ENCODE measurements around the gene LRRC15. TPM values are rescaled to one million over a fixed set of nuclear protein-coding genes. Genes with fewer than 3 reads are reported as not detected.
A peak's percentile ranks its signal among the peaks of the same experiment; 100 is the strongest.

LRRC15 gene
- total RNA-seq, 3 donors from 2014 or later: 0.22 to 1.8 (median 0.29) TPM

DNA sequence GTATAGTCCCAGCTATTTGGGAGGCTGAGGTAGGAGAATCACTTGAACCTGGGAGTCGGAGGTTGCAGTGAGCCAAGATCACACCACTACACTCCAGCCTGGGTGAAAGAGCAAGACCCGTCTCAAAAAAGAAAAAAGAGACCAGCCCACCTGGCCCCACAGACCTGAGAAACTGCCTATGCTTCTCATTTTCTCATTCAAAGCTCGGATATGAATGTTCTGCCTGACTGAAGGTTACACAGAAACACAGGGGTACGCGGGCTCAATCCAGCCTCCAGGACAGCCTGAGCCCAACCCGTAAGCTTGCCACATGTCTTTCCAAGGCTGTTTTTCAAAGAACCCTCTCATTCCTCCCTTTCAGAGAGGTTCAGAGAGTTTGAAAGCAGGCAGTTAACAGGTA lies 9.7 kb upstream of the LRRC15 start:
- peak in 1 of 3 donors; percentile 7 for DNase-seq
- ATAC-seq: peak; percentile 9
- intact Hi-C loops (cut with DNase I, micrococcal nuclease): no loop called here
- no peaks in the 10 kb centered on the region for H3K9me3 ChIP-seq
- H3K4me3 ChIP-seq: no peak overlapping the region
- TF ChIP-seq, protein P1, sequence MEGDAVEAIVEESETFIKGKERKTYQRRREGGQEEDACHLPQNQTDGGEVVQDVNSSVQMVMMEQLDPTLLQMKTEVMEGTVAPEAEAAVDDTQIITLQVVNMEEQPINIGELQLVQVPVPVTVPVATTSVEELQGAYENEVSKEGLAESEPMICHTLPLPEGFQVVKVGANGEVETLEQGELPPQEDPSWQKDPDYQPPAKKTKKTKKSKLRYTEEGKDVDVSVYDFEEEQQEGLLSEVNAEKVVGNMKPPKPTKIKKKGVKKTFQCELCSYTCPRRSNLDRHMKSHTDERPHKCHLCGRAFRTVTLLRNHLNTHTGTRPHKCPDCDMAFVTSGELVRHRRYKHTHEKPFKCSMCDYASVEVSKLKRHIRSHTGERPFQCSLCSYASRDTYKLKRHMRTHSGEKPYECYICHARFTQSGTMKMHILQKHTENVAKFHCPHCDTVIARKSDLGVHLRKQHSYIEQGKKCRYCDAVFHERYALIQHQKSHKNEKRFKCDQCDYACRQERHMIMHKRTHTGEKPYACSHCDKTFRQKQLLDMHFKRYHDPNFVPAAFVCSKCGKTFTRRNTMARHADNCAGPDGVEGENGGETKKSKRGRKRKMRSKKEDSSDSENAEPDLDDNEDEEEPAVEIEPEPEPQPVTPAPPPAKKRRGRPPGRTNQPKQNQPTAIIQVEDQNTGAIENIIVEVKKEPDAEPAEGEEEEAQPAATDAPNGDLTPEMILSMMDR (IDR thresholded peaks at IDR 0.05): no peak
- H3K36me3 ChIP-seq (ENCODE audit: low read depth): no peaks in the 10 kb centered on the region
- H3K4me1 ChIP-seq (ENCODE audit: low read depth): no peaks in the 10 kb centered on the region

DNA sequence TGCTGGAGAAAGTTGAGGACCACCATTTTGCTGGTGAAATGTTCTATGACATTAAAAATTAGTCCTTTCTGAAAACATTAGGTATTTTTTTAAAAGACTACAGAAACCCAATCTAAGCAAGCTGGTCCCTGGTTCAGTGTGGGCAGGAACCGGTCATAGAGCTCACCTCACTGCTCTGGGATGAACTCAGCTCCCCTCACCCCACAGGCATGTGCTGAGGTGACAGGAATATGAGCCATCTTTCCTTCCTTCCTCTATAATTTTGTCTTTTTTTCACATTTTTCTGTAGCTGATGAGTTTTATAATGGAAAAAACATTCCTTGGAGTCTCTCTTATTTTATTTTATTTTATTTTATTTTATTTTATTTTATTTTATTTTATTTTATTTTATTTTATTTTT lies 8.2 kb upstream of the LRRC15 start:
- H3K4me1 ChIP-seq (ENCODE audit: low read depth): no peaks in the 10 kb centered on the region
- no peaks in the 10 kb centered on the region for H3K36me3 ChIP-seq (ENCODE audit: low read depth)
- TF ChIP-seq, protein P1 (IDR thresholded peaks at IDR 0.05): no peak
- no peaks in the 10 kb centered on the region for H3K9me3 ChIP-seq
- DNase-seq (no peak), ATAC-seq (no peak)
- intact Hi-C loops (cut with DNase I, micrococcal nuclease): no loop called here
- H3K4me3 ChIP-seq: no peak overlapping the region

DNA sequence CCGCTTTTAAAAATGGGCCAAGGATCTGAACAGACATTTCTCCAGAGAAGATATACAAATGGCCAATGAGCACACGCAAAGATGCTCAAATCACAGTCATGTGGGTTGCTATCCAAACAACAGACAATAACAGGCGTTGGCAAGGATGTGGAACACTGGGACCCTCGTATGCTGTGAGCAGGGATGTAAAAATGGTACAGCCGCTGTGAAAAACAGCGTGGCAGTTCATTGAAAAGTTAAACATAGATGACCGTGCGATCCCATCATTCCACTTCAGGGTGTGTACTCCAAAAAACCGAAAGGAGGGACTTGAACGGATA lies 6.7 kb upstream of the LRRC15 start:
- Histone ChIP-seq H3K4me1 (ENCODE audit: low read depth) (no peaks in the 10 kb centered on the region), H3K9me3 (no peaks in the 10 kb centered on the region), H3K4me3 (no peak overlapping the region), H3K36me3 (ENCODE audit: low read depth) (no peaks in the 10 kb centered on the region)
- intact Hi-C loops (cut with DNase I, micrococcal nuclease): no loop called here
- no peak for DNase-seq
- ATAC-seq: no peak
- TF ChIP-seq, protein P1 (IDR thresholded peaks at IDR 0.05): no peak

DNA sequence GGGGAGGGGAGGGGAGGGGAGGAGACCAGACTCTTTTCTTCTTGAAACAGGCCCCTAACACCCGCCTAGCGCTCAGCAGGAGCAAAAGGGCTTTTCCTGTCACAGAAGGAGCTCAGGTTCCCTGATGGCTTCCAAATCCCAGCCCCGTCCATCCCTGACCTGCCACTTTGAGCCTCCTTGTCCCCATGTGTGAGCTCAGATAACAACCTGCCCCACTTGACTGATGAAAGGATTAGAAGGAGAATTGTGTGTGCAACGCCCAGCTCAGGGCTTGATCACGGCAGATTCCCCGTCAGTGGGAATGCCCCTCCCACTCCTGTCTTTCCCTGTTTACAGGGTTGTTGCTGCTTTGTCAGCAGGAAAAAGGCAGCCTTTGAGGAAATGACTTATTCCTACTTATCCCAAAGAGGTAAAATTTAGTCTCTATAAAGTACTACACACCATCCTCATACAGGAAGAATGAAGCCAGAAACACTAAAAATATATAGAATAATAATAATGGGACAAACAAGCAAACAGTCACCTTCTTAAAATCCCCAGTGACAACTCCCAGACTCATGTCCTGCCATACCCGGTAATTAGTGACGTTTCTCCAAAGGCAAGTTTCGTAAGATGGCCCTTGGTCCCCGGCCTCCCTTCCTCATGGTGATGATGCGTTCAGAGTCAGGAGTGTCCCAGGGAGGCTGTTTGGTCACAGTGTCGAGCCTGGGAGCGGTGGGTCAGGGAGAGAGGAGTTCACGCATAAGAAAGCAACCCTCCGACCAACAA lies 6.1 kb upstream of the LRRC15 start:
- intact Hi-C loops (cut with DNase I, micrococcal nuclease): no loop called here
- TF ChIP-seq, protein P1 (IDR thresholded peaks at IDR 0.05): no peak
- Histone ChIP-seq H3K36me3 (ENCODE audit: low read depth) (no peaks in the 10 kb centered on the region), H3K4me3 (no peak overlapping the region), H3K9me3 (no peaks in the 10 kb centered on the region), H3K4me1 (ENCODE audit: low read depth) (no peaks in the 10 kb centered on the region)
- ATAC-seq (no peak), DNase-seq (no peak)

DNA sequence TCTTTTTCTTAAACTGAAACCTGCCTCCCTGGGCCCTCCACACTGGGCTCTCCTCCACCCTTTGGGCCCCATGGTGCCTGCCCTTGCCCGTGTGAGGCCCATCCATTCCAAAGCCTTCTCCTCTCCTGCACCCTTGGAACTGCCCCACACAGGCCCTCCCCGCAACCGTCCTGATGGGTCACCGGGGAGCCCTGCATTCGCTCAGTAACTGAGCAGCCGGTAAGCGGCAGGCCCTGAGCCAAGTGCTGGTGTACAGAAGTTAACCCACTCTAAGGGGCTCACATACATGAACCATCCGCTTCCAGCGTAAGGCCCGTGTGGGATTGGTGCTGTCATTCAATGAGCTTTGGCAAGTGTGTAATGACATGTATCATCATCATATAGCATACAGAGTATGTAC lies 5.4 kb upstream of the LRRC15 start:
- TF ChIP-seq, protein P1 (IDR thresholded peaks at IDR 0.05): no peak
- no peaks in the 10 kb centered on the region for H3K9me3 ChIP-seq
- H3K36me3 ChIP-seq (ENCODE audit: low read depth): no peaks in the 10 kb centered on the region
- no peak overlapping the region for H3K4me3 ChIP-seq
- intact Hi-C loops (cut with DNase I, micrococcal nuclease): no loop called here
- H3K4me1 ChIP-seq (ENCODE audit: low read depth): no peaks in the 10 kb centered on the region
- DNase-seq (no peak), ATAC-seq (no peak)

DNA sequence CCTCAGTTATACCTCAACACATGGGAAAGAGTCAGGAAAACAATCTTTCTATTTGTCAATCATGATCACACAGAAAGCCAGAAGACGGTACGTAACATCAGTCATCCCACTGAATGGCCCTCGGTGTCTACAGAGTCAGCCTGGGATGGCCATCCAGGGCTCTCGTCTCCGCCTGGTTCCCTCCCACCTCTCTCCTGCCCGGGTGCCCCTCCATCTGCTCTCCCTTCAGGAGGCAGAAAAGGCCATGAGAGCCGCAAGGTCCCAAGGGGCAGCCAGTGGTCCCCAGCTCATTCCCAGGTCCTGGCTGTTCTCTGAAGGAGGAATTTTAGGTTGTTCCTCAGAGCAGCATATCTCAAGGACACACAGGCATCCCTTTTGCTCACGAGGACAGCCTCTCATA lies 4.4 kb upstream of the LRRC15 start:
- Histone ChIP-seq H3K9me3 (no peaks in the 10 kb centered on the region), H3K4me1 (ENCODE audit: low read depth) (no peaks in the 10 kb centered on the region), H3K36me3 (ENCODE audit: low read depth) (no peaks in the 10 kb centered on the region), H3K4me3 (no peak overlapping the region)
- TF ChIP-seq, protein P1 (IDR thresholded peaks at IDR 0.05): no peak
- intact Hi-C loops (cut with DNase I, micrococcal nuclease): no loop called here
- ATAC-seq (no peak), DNase-seq (no peak)
